ENCODE data around the gene MEIKIN.

GRCh38 chr5:131787736-131788135 is 157.7 kb downstream of the MEIKIN start:
- TF ChIP-seq POLR2AphosphoS5 (IDR thresholded peaks at IDR 0.05): no peak
- no peak for TF ChIP-seq POLR2A (IDR thresholded peaks at IDR 0.05; ENCODE audit: low read depth)

Data from esophagus muscularis mucosa (tissue), 2 donors.